ENCODE measurements around the gene ACTBL2. TPM values are rescaled to one million over a fixed set of nuclear protein-coding genes. Genes with fewer than 3 reads are reported as not detected.

Gene ACTBL2
- total RNA-seq, 1 donor from 2014 or later = 11.8 TPM

GRCh38 chr5:57492632-57493031, 10.0 kb upstream of the ACTBL2 start:
- Mint-ChIP-seq H3K27ac (ENCODE audit: unreplicated experiment) (no peak overlapping the region), H3K4me3 (ENCODE audit: unreplicated experiment) (no peak overlapping the region), H3K36me3 (ENCODE audit: low read depth, unreplicated experiment) (no peaks in the 10 kb centered on the region), H3K27me3 (ENCODE audit: low read depth, unreplicated experiment) (no peaks in the 10 kb centered on the region), H3K9me3 (ENCODE audit: unreplicated experiment) (no peaks in the 10 kb centered on the region), H3K4me1 (ENCODE audit: low read depth, unreplicated experiment) (peaks cover 48% of the 10 kb centered on the region)
- H3K9me3 ChIP-seq (ENCODE audit: insufficient read depth, low read depth, low read length) = no peaks in the 10 kb centered on the region
- H3K27me3 ChIP-seq (ENCODE audit: insufficient read depth, low read length) = no peaks in the 10 kb centered on the region
- peak overlapping the region; percentile 98 for H3K27ac ChIP-seq (ENCODE audit: low read depth, low read length)
- H3K4me2 ChIP-seq (ENCODE audit: low read length) = no peak overlapping the region
- H3K79me2 ChIP-seq (ENCODE audit: insufficient read depth, low read length) = no peaks in the 10 kb centered on the region
- H3K36me3 ChIP-seq (ENCODE audit: insufficient read depth, low read length) = no peaks in the 10 kb centered on the region
- no peak for DNase-seq (ENCODE audit: low read depth)
- no peak for TF ChIP-seq EZH2 (IDR thresholded peaks at IDR 0.05; ENCODE audit: insufficient read depth, low read length)
- TF ChIP-seq, protein P1, sequence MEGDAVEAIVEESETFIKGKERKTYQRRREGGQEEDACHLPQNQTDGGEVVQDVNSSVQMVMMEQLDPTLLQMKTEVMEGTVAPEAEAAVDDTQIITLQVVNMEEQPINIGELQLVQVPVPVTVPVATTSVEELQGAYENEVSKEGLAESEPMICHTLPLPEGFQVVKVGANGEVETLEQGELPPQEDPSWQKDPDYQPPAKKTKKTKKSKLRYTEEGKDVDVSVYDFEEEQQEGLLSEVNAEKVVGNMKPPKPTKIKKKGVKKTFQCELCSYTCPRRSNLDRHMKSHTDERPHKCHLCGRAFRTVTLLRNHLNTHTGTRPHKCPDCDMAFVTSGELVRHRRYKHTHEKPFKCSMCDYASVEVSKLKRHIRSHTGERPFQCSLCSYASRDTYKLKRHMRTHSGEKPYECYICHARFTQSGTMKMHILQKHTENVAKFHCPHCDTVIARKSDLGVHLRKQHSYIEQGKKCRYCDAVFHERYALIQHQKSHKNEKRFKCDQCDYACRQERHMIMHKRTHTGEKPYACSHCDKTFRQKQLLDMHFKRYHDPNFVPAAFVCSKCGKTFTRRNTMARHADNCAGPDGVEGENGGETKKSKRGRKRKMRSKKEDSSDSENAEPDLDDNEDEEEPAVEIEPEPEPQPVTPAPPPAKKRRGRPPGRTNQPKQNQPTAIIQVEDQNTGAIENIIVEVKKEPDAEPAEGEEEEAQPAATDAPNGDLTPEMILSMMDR (IDR thresholded peaks at IDR 0.05; ENCODE audit: insufficient read depth, low read depth, low read length) = no peak
- no peak overlapping the region for H3K4me3 ChIP-seq (ENCODE audit: insufficient read depth, low read depth, low read length)
- FAIRE-seq = no peak
- peaks cover 42% of the 10 kb centered on the region for H3K4me1 ChIP-seq (ENCODE audit: insufficient read depth, low read length)
- no peak overlapping the region for H3K9ac ChIP-seq (ENCODE audit: low read length)
- no peak overlapping the region for H2AFZ ChIP-seq (ENCODE audit: low read depth, low read length)
- no peaks in the 10 kb centered on the region for H4K20me1 ChIP-seq (ENCODE audit: insufficient read depth, low read length)

DNA sequence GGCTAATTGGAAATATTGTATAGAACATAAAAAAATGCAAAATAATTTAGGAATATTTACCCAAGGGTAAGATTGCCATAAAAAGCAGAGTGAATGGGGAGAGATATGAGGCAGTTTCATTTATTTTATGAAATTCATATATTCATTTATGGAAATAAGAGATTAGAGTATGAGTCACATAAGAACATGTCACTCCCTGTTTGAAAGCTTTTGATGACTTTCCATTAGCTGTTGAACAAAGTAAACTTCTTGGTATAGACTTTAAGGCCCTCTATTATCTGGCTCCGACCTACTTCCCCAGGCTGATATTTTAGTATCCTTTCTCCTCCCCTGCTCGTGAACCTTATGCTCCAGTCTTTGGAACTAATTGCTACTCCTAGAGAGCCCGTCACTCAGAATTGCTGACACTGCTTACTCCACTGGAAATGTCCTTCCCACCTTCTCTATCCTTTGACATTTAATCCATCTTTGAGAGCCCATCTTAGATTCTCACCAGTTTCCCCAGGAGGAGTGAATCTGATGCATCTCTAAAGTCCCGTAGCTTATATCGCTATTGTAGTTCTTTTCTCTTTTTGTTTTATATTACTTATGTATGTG, 8.9 kb upstream of the ACTBL2 start:
- Histone ChIP-seq H3K9me3 (ENCODE audit: insufficient read depth, low read depth, low read length) (no peaks in the 10 kb centered on the region), H3K4me1 (ENCODE audit: insufficient read depth, low read length) (peaks cover 42% of the 10 kb centered on the region), H3K79me2 (ENCODE audit: insufficient read depth, low read length) (no peaks in the 10 kb centered on the region), H3K27ac (ENCODE audit: low read depth, low read length) (no peak overlapping the region), H3K4me2 (ENCODE audit: low read length) (no peak overlapping the region), H3K36me3 (ENCODE audit: insufficient read depth, low read length) (no peaks in the 10 kb centered on the region), H2AFZ (ENCODE audit: low read depth, low read length) (no peak overlapping the region), H3K27me3 (ENCODE audit: insufficient read depth, low read length) (no peaks in the 10 kb centered on the region), H3K9ac (ENCODE audit: low read length) (no peak overlapping the region), H4K20me1 (ENCODE audit: insufficient read depth, low read length) (no peaks in the 10 kb centered on the region), H3K4me3 (ENCODE audit: insufficient read depth, low read depth, low read length) (no peak overlapping the region)
- Mint-ChIP-seq H3K4me3 (ENCODE audit: unreplicated experiment) (no peak overlapping the region), H3K27me3 (ENCODE audit: low read depth, unreplicated experiment) (no peaks in the 10 kb centered on the region), H3K4me1 (ENCODE audit: low read depth, unreplicated experiment) (peaks cover 50% of the 10 kb centered on the region), H3K27ac (ENCODE audit: unreplicated experiment) (peak overlapping the region; percentile 36), H3K9me3 (ENCODE audit: unreplicated experiment) (no peaks in the 10 kb centered on the region), H3K36me3 (ENCODE audit: low read depth, unreplicated experiment) (no peaks in the 10 kb centered on the region)
- TF ChIP-seq, protein P1 (IDR thresholded peaks at IDR 0.05; ENCODE audit: insufficient read depth, low read depth, low read length) = no peak
- no peak for TF ChIP-seq EZH2 (IDR thresholded peaks at IDR 0.05; ENCODE audit: insufficient read depth, low read length)
- no peak for DNase-seq (ENCODE audit: low read depth)
- no peak for FAIRE-seq

DNA sequence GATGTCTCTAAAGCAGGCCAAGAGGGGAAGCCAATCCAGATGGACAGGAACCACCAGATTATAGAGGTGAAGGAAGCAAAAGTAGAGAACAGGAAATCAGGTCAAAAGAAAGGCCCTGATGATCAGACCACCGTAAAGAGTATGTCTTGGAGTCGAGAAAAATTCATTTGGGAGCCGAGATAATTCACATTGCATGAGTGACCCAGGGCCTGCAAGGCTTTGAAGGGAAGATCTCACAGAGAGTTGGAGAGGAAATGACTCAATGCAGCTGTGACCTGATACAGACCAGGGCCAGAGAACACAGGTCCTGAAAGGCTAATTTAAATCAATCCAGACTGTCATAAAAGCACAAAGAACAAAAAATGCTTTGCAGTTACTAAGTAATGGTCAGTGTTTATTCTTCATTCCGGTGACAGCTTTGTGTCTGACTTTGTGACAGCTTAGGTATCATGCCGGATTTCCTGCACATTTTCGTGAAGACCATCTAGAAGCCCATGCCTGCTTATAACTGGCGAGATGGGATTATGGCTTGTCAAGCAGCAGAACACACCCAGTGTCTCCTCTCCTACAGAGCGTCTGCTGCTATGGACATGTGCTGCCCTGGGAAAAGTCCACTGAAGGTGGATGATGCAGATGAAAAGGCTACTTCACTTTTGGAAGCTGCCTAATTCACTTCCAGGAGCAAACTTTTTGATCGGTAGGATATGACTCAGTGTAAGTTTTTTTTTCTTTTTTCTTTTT, 5.8 kb upstream of the ACTBL2 start:
- Mint-ChIP-seq H3K36me3 (ENCODE audit: low read depth, unreplicated experiment) (no peaks in the 10 kb centered on the region), H3K4me1 (ENCODE audit: low read depth, unreplicated experiment) (peaks cover 25% of the 10 kb centered on the region), H3K27me3 (ENCODE audit: low read depth, unreplicated experiment) (no peaks in the 10 kb centered on the region), H3K4me3 (ENCODE audit: unreplicated experiment) (no peak overlapping the region), H3K9me3 (ENCODE audit: unreplicated experiment) (no peaks in the 10 kb centered on the region), H3K27ac (ENCODE audit: unreplicated experiment) (peak overlapping the region; percentile 87)
- DNase-seq (ENCODE audit: low read depth) = peak; percentile 80
- Histone ChIP-seq H3K79me2 (ENCODE audit: insufficient read depth, low read length) (no peaks in the 10 kb centered on the region), H3K9me3 (ENCODE audit: insufficient read depth, low read depth, low read length) (no peaks in the 10 kb centered on the region), H3K27ac (ENCODE audit: low read depth, low read length) (peak overlapping the region; percentile 68), H3K4me2 (ENCODE audit: low read length) (peak overlapping the region; percentile 67), H3K36me3 (ENCODE audit: insufficient read depth, low read length) (no peaks in the 10 kb centered on the region), H4K20me1 (ENCODE audit: insufficient read depth, low read length) (no peaks in the 10 kb centered on the region), H3K4me3 (ENCODE audit: insufficient read depth, low read depth, low read length) (no peak overlapping the region), H2AFZ (ENCODE audit: low read depth, low read length) (peak overlapping the region; percentile 54), H3K9ac (ENCODE audit: low read length) (peak overlapping the region; percentile 27), H3K4me1 (ENCODE audit: insufficient read depth, low read length) (peaks cover 21% of the 10 kb centered on the region), H3K27me3 (ENCODE audit: insufficient read depth, low read length) (no peaks in the 10 kb centered on the region)
- FAIRE-seq = no peak
- TF ChIP-seq, protein P1 (IDR thresholded peaks at IDR 0.05; ENCODE audit: insufficient read depth, low read depth, low read length) = no peak
- TF ChIP-seq EZH2 (IDR thresholded peaks at IDR 0.05; ENCODE audit: insufficient read depth, low read length) = no peak
